Uterus (tissue), 2 donors: ENCODE results near the gene DGKH.

Experiments
- POLR2A ChIP-seq, 2 donors: fragments of 450-650 bp; IDR thresholded peaks; one replicate each; pipeline ENCODE4 v1.6.1; 2016; ENCODE audit warnings: antibody characterized with exemption in 2 of 2, mild to moderate bottlenecking in 1 of 2, moderate library complexity in 1 of 2
- TF ChIP-seq, protein P1 (sequence below), 4 experiments: fragments of 200-600 bp in 2 of 4; fragments of 450-650 bp in 2 of 4; sonication (generic) in 2 of 4; IDR thresholded peaks; one replicate each; pipeline ENCODE4 v1.5.1; 2016 to 2019; ENCODE audit warnings: antibody characterized with exemption in 4 of 4, mild to moderate bottlenecking in 2 of 4, moderate library complexity in 1 of 4

DNA sequence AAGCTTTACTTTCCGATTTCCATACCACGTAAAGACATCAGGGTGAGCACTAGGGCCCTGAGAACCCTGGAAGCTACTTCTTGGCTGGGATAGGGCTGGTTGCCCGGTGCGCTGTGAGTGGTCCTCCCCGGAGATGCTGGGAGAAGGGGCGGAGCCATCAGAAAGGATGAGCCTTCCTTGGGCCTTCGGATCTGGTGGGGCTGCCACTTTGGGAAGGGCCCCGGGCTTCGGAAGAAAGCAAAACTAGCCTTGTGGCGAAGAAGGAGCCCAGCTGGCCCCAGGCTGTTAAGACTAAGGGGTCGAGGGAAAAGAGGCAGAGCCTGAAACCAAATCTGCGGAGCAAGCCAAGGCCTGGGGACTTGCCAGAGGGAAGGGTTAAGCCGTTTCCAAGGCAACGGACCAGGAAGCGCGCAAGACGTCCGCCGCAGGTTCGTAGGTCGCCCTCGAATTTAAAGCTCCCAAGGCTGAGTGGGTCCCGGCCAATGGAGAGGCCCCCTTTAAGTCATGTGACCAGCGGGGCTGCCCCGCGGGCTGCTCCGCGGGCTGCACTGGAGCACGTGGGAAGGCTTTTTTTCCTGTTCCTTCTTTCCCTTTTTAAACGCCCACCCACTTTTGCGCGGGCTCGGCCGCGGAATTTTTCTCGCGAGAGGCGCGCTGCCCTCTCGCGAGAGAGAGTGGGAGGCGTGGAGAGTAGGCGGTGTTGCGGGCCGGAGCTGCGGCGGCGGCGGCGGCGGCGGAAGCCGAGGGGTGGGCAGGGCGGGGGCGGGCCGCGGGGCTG, 223.1 kb downstream of the DGKH start:
- TF ChIP-seq, protein P1, sequence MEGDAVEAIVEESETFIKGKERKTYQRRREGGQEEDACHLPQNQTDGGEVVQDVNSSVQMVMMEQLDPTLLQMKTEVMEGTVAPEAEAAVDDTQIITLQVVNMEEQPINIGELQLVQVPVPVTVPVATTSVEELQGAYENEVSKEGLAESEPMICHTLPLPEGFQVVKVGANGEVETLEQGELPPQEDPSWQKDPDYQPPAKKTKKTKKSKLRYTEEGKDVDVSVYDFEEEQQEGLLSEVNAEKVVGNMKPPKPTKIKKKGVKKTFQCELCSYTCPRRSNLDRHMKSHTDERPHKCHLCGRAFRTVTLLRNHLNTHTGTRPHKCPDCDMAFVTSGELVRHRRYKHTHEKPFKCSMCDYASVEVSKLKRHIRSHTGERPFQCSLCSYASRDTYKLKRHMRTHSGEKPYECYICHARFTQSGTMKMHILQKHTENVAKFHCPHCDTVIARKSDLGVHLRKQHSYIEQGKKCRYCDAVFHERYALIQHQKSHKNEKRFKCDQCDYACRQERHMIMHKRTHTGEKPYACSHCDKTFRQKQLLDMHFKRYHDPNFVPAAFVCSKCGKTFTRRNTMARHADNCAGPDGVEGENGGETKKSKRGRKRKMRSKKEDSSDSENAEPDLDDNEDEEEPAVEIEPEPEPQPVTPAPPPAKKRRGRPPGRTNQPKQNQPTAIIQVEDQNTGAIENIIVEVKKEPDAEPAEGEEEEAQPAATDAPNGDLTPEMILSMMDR (IDR thresholded peaks at IDR 0.05), result no peak
- no peak for TF ChIP-seq POLR2A (IDR thresholded peaks at IDR 0.05)
